HG02973 (cell line): ENCODE results near the gene GAD1.

Experiments used
- ATAC-seq: cut with Tn5 transposase; IDR thresholded peaks from one replicate; pipeline ENCODE4 v1.9.1; 2021; ENCODE audit warnings: moderate library complexity; ENCODE audit not compliant: unreplicated experiment

Gene GAD1

DNA sequence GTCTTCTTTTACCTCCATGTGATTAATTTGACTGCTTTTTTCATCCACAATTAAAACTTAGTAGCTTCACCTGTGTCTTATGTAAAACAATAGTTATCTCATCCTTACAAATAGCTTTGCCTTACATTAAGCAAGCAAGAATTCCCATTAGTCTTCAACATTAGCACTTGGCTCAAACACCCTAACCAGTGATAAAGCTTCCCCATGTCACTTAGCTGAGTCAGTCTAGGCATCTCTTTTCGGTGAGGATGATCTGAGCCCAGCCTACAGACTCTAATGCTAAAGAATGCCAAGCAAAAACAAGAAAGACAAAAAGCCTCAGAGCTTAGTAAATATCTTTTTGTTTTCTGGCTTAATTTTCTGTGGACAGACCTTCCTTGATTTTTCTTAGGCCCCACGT, 26.1 kb downstream of the GAD1 start:
- no peak for ATAC-seq

DNA sequence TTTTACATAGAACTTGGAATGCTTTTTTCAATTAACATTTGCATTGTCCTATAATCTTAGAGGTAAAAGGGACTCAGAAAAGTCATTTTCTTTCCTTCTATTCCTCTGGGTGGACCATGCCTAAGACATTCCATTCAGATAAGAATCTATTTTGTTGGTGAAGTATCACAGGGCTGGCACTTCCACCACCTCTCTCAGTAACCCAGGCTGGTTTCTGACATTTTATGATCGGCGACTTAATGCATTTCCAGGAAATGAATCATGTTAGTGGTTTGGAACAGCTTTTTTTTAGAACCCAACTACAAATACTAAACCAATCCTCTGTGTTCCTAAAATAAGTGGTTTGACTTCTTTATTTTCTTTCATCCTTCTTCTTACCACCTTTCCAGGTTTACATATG, 27.0 kb downstream of the GAD1 start:
- no peak for ATAC-seq

DNA sequence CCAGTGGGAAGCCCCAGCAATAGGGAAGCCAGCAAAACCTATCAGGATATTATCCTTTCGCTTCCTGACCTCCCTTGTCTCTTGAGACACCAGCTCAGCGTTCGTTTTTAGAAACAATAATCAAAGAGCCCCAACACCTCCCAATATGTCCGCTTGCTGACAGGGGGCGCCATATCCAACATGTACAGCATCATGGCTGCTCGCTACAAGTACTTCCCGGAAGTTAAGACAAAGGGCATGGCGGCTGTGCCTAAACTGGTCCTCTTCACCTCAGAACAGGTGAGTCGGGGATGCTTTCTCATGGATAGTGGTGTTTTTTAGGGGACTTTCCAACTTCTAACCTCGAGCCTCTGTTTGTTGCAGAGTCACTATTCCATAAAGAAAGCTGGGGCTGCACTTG, 28.7 kb downstream of the GAD1 start:
- no peak for ATAC-seq

DNA sequence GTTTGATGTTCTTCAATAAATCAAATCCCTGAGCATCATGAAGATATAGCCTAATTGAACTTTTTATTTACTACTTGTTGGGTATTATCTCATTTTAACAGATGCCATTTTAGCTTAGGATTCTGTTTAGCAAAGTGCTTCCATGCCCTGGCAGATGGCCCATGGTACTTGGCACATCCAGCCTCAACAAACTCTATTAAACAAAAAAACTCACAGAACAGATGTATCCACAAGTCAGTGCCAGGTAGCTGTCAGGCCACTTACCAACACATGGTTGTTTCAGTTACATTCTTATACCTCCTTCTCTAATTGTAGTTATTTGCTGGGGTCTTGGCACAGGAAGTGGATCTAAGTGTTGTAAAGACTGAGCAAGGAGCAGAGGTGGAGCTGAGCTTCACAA, 29.6 kb downstream of the GAD1 start:
- no peak for ATAC-seq

DNA sequence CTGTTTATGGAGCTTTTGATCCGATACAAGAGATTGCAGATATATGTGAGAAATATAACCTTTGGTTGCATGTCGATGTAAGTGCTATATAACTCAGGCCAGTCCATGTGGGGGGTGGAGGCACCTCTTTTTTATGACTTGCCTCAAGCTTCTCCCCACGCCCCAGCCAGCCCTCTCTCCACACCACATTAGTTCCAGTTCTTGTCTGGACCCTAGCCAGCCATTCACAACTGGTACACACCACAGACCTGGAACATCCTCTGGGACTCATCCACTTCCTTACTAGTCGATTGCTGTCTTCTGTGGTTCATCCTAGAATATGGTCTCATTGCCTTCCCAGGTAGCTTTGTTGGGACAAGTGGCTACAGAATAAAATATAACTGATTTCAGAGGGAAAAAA, 31.0 kb downstream of the GAD1 start:
- ATAC-seq: no peak

DNA sequence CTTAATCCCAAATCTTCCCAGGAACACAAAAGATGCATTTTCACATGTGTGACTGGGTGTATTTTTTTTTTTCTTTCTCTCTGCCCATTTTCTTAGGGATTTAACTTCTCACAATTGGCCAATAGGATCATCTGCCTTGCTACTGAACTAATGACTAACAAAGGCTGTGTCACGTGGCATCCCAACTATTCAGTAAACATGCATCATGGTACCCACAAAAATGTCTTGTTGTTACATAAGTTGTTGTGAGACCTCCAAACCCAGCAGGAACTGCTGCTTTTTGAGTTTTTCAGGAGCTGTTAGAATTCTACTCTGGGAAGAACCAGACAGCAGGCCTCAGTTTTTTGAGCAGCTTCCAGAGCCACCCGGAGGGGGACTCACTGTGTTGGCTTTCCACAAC, 31.9 kb downstream of the GAD1 start:
- ATAC-seq: no peak

DNA sequence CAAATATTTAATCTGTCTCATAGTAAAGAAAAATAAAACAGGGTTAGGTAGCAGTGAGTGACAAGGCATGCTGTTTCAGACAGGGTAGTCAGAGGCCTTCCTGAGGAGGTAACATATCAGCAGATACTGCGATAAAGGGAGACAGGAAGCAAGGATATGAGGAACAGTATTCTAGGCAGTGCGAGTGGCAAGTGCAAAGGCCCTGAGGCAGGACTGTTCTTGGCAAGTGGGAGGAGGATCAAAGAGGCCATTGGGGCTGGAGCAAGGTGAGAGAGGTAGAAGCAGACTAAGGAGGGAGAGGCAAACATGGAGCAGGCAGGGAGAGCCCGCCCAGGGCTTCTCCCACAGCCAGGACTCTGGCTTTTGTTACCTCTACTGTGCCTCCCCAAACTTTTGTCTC, 33.6 kb downstream of the GAD1 start:
- no peak for ATAC-seq

DNA sequence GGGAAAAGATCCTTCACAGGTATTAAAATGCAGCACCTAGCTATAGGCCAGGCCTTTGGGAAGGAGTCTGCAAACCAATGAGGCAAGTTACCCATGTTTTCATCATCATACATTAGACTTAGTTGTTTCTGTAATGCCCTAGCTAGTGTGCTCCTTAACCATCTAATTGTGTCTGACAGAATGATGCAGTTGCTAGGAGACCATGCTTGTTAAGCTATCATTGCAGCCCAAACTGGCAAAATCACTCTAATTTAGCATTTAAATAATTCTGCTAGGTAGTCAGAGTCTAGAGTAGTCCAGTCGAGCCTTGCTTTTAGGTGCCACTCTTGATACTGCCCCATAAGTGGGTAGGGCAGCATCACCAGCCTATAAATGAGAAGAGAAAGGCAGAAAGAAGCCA, 34.9 kb downstream of the GAD1 start:
- no peak for ATAC-seq

DNA sequence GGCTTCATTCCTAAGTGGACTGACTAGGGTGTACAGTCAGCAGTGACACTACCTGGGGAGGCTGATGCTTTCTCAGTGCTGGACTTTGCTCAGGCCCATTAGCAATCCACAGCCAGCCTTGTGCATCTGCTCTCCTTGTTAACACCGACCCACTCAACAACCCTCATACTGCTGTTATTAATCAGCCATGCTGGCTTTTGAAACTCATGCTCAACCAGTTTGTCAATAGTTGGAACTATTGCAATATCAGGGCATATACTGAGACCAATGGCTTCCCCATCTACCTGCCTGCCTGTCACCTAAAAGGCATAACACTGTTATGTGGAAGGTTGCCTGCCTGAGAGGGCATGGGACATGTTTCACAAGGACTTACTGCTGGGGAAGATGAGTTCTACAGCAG, 39.4 kb downstream of the GAD1 start:
- no peak for ATAC-seq

DNA sequence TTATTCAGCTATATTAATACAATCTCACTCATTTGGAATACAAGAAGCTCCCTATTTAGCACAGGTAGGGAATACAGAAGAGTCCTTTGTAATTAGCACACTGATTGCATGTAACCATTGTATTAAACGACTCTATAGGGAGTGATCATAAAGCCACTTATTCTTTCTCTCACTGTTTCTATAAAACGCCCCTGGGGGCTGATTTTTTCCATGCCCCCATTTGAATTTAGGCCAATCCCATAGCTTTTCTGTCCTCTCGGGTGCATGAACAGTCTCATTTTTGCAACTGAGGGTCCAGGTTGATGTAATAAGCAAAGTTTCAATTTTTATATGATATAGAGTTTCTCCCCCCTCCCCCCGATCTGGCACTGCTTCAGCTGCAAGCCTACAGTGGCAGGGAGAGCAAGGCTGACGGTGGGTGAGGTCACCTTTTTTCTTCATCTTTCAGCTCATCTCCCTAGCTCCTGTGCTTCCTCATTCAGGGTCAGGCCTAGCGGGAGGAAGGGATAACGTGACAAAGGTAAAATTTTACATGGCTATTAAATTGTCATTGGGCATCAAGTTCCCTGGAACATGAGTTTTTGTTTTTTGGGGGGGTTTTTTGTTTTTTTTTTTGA, 45.7 kb downstream of the GAD1 start:
- ATAC-seq: no peak

DNA sequence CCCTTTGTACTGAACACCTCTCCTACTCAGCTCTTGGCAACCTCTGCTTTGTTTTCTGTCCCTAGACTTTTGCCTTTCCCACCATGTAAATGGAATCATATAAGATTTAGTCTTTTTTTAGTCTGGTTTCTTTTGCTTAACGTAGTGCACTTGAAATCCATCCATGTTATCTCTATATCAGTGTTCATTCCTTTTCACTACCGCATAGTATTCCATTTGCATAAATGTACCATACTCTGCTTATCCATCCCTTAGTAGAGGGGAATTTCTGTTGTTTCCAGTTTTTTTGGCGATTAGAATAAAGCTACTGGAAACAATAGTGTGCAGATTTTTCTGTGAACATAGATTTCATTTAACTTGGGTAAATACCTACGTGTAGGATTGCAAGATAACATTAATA, 46.4 kb downstream of the GAD1 start:
- no peak for ATAC-seq

DNA sequence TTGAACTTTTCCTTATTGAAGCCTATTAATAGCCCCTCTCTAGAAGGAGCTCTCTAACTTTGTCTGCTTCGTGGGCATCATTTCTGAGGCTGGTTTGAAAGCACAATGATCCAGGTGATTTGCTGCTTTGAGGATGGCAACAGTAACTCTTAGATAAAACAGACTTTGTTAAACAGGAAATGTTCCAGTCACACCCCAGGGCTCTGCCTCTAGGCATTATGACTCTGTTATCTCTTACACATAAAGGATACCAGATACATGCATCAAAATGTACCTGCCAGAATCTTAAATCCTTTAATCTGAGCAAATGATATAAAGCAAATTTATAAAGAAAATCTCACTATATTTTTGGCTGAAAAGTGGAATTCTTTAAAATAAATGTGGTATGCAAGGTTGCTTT, 52.3 kb downstream of the GAD1 start:
- ATAC-seq: no peak

DNA sequence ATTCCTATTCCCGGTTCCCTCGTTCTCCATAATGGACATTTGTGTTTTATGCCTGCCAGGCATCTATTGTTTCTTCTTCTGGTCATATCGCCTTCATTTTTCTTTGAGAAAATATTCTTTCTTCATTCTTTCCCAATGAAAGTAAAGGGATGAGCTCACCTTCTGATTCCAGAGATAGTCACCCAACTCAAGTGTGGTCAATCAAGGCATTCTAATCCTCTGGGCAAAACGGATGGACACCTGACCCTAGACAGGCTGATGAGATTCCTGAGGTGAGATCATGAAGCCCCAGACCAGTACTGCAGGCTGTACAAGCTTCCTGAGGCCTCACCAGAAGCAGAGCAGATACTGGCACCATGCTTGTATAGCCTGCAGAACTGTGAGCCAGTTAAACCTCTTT, 52.8 kb downstream of the GAD1 start:
- ATAC-seq: no peak

DNA sequence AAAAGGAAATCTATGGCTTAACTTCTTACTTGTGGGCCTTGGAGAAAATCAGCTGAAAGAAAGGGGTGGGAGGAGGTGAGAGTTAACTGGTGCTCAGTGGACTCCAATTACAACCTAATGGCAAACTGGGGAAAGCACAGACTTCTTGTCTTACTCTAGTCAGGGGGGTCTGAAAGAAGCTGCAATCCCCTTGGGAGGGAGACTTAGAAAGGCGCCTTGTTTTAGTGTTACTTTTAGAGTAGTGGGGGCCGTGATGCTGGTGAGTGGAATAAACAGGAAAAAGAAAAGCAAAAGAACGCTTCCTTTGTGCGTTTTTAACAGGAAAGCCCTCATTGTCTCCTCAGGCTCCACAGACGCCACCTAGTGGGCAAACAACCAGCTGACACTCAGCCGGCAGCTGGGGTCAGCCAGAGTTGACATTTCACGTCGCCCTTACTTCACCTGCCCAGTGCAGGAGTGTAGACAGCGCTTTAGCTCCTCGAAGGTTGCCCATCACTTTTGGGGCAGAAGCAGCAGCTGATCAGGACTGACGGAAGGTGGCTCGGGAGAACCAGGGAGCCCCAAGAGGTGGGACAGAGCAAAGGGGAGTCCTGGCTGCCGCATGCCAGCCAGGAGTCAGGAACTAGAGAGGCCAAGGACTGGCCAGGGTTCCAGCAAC, 56.5 kb downstream of the GAD1 start:
- peak; percentile 95 for ATAC-seq

DNA sequence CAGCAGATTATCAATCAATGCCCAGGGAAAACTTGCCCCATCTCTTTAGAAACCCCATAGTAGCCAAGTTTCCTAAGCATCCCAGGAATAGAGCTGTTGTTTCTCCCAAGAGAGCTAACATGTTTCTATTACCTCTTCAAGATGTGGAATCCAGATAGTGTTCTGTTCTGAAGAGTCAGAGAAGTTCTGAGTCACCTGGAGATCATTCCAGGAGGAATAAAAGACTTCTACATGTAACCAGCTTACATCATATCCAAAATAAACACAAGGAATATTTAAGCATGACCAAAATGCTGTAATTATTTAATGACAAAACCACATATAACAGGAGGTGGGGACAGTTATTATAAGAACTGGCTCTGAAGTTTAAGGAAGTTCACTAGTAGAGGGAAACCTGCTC, 61.4 kb downstream of the GAD1 start:
- ATAC-seq: no peak

DNA sequence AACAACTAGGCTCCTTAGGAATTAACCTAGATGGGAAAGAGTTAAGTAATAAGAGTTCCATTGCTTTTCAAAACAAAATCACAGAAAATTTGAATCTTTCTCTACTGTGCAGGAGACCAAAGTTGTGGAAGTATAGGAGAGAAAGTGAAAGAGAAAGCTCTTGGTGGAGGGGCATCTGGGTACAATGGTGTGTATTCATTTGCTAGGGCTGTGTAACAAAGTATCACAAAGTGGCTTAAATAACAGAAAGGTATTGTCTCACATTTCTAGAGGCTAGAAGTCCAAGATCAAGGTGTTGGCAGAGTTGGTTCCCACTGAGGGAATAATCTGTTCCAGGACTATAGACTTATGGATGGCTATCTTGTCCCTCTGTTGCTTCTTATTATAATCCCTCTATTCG, 61.8 kb downstream of the GAD1 start:
- no peak for ATAC-seq

DNA sequence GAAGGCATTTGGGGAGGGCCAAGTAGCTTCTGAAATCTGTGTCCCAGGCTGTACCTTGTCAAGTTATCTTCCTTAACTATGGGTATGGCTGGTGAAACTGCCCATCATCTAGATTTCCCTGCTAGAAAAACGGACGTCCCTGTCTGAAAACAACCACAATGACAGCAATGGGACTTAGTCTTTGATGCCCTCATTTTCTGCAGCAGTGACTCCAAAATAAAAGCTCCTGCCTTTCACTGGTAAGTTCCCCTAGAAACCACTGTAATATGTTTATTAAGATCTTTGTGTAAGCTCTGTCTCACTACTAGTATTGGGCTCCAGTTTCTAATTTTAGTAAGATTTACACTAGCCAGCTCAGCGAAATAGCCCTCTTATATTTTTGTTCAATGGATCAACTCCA, 65.2 kb downstream of the GAD1 start:
- no peak for ATAC-seq

DNA sequence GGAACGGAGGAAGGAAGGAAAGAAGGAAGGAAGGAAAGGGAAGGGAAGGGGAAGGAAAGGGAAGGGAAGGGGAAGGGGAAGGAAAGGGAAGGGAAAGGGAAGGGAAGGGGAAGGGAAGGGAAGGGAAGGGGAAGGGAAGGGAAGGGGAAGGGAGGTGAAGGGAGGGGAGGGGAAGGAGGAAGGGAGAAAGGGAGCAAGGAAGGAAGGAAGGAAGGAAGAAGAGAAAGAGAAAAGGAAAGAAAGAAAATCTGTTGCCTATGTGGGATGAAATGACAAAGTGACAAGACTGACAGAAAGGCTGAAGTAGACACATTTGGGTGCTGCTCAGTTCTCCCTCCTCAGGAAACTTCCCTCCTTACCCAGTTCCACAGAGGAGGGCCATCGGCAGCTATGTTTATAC, 66.1 kb downstream of the GAD1 start:
- ATAC-seq: no peak

DNA sequence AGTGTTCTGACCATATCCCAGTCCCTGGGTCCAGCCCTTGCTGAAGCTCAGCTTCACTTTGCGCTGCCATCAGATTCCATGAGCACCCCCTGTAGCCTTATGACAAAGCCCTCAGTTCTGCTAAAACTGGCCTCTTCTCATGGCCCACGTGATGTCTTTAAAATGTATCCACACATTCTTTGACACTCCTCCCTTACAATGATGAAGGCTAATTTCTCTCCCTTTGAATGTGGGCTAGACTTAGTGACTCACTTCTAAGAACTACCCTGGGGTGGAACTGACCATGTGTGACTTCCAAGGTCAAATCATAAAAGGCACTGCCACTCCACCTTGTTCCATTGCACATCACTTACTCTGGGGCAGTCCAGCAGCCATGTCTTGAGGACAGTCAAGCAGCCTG, 67.0 kb downstream of the GAD1 start:
- no peak for ATAC-seq

DNA sequence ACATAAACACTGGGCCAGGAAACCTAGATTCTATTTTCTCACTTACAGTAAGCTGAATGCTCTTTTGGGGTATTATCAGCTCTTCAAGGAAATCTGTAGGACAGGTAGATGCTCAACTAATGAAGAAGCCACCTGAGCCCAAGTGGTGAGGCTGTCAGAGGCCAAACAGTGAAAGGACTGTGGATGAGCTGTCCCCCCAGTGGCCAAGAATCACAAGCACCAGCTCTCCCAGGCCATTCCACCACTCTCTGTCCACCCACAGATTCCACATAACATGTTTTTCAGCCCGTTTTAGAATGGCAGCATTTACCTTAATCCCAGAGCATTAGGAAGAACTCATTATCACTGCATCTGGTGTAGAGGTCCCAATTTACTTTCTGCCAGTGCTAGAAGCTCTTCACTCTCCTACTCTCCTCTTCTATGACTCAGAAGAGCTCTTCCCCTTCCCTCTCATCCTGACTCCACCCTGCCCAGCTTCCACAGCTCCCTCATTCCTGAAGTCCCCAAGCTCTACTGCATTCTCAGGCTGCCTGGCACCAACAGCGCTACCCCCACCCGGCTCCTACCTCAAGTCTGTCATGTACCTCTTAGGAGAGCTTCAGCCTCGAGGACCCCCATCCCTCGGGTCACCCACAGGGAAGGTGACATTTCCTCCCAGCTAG, 68.6 kb downstream of the GAD1 start:
- no peak for ATAC-seq

DNA sequence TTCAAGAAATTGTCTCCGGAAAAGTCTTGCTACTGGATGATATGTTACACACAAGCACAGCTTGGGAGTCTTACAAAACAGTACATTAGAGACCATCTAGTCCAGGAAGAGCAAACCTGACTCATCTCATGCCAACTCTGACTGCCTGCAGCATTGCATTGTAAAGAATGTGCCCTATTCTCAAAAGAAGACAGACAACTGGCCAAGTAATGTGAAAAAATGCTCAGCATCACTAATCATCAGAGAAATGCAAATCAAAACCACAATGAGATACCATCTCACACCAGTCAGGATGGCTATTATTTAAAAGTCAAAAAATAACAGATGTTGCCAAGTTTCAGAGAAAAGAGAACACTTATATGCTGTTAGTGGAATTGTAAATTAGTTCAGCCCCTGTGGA, 69.7 kb downstream of the GAD1 start:
- no peak for ATAC-seq

DNA sequence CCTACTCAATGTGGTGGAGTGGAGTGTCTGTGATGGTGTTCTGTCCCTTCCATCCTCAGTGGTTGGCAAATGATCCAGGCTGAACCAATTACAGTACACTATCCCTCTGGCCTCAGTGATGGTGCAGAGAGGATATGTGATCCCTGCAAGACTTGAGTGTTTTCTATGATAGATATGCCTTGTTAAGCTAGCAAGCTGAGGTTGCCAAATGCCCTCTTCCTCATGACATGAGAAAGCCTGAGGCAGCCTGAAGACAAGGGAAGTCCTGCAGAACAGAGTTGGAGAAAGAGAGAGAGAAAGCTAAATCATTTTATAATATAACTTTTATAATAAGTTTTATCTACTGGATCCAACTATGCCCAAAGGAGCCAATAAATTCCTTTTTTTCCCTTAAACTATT, 70.8 kb downstream of the GAD1 start:
- no peak for ATAC-seq

DNA sequence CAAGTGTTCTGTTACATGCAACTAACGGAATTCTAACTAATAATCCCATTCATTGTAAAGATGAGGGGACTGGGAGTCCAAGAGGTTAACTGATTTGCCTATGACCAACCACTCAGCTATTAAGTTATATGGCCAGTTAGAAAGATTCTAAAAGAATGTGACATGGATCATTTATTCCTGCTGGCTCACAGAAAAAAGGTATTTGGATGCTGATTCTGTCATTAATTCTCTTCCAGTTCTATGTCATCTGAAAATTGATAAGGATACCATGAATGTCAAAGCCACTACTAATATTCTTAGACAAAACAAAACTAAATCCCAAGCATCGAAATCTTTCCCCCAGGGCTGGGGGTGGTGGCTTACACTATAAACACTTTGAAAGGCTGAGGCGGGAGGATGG, 71.2 kb downstream of the GAD1 start:
- no peak for ATAC-seq
